Epidermal melanocyte (primary cell): Measurements from ENCODE around the gene TIMM23.
"Not testable (repeated sequence)": the region's sequence is repeated elsewhere in the genome, so short reads cannot be mapped to it uniquely, and the experiment has no call there.

ENCODE experiments used
- DNase-seq: peaks from one replicate; pipeline ENCODE4 v3.0.0; 2011; ENCODE audit warnings: low spot score; ENCODE audit not compliant: insufficient read length

Gene TIMM23

GRCh38 chr10:46022978-46023702, 50.9 kb downstream of the TIMM23 start:
- peak; percentile 60 for DNase-seq

DNA sequence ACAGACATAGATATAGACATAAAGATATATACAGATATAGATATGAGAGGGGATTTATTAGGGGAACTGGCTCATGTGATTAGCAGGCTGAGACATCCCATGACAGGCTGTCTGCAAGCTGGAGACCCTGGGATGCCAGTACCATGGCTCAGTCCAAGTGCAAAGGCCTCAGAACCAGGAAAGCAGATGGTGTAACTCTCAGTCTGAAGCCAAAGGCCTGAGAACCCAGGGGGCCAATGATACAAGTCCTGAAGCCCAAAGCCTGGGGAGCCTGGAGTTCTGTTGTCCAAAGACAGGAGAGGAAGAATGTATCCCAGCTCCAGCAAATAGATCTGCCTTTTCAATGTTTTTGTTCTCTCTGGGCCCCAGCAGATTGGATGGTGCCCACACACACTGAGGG, 52.7 kb downstream of the TIMM23 start:
- DNase-seq = no peak

GRCh38 chr10:46025406-46025805, 53.1 kb downstream of the TIMM23 start:
- no peak for DNase-seq

- DNase-seq = no peak
These were observed 53.8 kb downstream of the TIMM23 start for GRCh38 chr10:46026106-46026505.

DNA sequence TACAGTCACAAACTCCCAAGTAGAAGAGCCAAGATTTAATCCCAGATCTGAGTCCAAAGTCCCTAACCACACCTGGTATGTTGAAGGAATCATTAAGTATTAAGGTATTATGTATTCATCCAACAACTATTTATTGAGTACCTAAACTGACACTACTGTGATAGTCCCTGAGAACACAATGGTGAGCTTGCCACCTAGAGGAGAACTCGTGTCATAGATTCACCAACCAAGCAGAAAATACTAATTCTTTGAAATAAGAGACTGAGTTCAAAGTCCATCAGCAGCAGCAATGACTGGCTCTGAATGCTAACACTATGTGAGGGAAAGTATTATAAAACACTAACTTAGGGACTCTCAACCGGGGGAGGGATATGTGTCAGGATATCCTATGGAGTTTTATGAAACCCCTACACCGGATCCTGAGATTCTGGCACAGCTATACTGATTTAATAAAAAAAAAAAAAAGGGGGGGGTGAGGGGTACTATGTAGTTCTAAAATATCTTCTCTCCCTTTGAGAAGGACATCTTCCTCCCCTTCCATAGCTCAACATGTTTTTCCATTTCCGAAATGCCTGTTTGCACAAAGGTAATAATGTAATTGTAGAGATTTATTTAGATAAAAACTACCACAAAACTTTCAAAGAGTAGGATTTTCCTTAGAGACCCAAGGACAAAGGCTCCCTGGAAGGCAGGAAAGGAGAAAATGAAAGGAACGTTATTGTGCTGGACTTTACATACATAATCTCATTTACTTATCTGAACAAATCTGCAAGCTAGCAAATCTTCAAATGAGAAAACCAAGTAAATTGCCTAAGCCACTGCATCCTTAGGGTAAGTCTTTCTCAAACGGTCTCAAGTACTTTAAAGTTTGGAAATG, 56.5 kb downstream of the TIMM23 start:
- DNase-seq = no peak

GRCh38 chr10:46029461-46030030, 57.3 kb downstream of the TIMM23 start:
- no peak for DNase-seq

GRCh38 chr10:46030091-46030937, 58.0 kb downstream of the TIMM23 start, which contains the start of gene NCOA4:
NCOA4 (minus strand) TSS chr10:46030623; CDS start chr10:46016680, 13,943 bp downstream.
- peak; percentile 98 for DNase-seq

DNA sequence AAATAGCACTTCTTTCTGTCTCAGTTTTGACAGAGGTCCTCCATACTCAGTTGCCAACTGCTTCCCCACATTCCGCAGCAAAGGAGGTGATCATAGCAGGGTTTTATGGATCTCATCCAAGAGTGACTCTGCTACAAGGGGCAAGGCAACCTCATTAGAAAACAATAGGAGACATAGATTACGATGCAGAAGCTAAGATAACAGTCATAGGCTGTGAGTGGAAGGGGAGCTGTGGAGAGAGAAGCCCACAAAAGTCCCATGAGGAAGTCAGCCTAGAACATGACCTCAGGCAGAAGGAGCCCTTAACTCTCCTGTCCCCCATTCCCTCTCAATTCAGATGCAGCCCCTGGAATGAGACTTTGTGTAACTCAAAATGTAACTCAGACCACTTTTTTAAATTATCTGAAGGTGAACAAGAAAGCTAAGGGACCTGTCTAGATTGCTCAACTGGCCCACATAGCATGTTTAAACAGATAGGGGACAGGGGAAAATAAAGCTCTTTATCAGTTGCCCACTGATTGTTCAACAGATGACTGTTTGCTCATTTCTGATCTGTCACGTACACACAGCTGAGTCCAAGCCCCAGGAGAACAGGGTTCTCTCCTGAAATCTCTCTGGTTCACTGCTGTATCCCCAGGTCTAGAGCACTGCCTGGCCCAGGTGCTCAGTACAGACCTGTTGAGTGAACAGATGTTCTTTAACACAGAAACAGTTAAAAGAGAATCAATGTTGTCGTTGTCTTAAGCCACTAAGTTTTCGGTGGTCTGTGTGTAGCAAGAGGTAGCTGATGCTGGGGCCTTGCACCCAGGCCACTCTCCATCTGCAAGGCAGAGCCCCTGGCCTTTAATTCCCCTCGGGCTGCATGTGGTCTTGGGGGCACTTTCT, 59.6 kb downstream of the TIMM23 start:
- DNase-seq = no peak

- DNase-seq = no peak
These were observed 61.3 kb downstream of the TIMM23 start for GRCh38 chr10:46033602-46034011.

- no peak for DNase-seq
These were observed 63.9 kb downstream of the TIMM23 start for GRCh38 chr10:46035923-46036849.

GRCh38 chr10:46037107-46037825, 65.0 kb downstream of the TIMM23 start:
- no peak for DNase-seq

GRCh38 chr10:46040004-46040403, 67.7 kb downstream of the TIMM23 start:
- no peak for DNase-seq

DNA sequence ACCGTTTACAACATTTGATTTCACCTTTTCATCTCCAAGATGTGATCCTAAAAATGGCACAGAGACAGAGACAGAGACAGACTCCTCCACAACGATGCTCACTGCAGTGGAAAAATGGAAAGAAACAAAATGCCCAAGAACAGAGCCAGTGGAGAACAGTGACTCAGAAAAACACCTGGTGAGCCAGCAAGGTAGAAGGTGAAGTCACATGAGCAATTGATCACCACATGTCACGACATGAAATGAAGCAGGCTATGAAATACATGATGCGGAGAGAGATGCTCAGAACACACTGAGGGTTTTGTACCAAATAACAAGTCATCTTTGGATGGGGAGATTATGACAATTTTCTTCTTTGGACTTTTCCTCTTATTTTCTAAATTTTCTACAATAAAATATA, 70.2 kb downstream of the TIMM23 start:
- no peak for DNase-seq

DNA sequence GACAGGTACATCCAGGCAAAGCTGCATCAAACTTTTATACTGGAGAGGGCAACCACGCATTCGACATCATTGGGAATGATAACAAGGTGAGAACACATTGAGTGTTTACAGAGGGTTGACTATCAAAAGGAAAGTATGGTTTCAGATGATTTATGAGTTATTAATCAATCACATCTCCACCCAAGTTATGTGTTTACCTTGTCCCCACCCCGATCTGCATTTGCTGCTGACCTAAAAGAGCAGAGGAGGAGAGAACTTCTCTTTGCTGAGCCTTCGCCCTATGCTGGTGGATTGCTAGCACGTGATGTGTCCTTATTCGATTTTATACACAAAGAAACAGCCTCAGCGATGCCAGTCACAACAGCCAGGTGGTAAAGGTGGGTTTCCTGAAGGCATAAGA, 74.0 kb downstream of the TIMM23 start, which contains the start of gene MSMB:
Gene MSMB (minus strand): TSS at position 9 of the 400 bp plus-strand sequence. CDS start 32 bp downstream, outside the sequence.
- no peak for DNase-seq

DNA sequence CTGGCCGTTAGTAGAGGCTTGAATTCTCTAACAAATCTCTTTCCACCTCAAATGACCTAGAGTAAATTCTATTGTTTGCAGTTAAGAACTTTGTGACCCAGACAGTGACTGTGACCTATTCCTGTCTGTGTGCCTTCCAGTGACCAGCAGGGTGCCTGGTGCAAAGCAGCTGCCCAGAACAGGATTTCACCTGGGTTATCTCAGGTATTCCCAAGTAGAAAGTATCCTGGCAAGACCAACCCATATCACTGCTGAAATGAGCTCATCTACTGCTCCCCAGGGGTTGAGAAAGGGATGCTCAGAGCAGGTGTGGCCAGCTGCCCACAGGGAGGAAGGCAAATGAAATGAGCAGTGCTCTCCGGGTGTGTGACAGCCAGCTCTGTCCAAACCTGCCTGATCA, 75.9 kb downstream of the TIMM23 start:
- DNase-seq = no peak

GRCh38 chr10:46049497-46049831, 77.2 kb downstream of the TIMM23 start:
- DNase-seq = not testable (repeated sequence)

DNA sequence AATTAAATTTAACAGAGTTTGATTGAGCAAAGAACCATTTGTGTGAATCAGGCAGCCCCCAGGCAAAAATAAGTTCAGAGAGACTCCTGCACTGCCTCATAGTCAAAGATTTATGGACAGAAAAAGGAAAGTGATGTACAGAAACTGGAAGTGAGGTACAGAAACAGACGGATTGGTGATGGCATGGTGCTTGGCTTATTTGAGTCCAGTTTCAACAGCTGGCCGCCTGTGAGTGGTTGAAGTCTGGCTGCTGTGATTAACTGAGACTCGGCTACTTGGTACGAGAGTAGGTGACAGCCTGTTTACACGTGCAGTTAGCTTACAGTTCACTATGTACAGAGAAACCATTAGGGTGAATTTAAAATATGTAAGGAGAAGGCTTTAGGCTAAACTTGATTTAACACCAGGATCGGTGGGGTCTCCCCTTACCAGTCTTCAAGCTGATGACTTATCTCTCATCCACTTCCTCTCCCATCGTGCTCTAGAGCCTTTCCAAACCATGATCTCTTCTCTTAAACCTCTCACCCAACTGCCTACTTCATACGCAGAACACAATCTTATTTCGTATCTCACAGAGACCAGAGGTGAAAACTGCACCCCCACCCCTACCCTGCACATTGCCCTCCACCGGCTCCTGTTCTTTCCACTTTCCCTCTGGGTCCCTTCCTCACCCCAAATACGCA, 78.8 kb downstream of the TIMM23 start:
- DNase-seq = no peak
